C4-2B (cell line): ENCODE results near the gene DCHS2.

Experiments used
- ZFX ChIP-seq: fragments of 450-650 bp; IDR thresholded peaks from 2 replicates; pipeline ENCODE4 v1.6.1; 2017
- TF ChIP-seq, protein P1 (sequence below): fragments of 450-650 bp; conservative IDR thresholded peaks from 2 replicates; pipeline ENCODE4 v1.5.1; 2017; ENCODE audit warnings: mild to moderate bottlenecking

DNA sequence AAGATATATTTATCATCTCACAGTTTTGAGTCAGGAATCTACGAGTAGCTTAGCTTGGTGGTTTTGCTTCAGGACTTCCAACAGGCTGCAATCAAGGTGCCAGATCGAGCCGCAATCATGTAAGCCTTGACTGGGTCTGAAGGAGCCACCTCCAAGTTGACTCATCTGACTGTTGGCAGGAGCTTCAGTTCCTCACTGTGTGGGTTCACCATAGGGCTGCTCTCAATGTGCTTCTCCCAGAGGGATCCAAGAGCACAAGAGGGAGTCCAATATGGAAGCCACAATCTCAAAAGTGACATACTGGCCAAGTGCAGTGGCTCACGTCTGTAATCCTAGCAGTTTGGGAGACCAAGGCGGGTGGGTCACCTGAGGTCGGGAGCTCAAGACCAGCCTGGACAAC is 26.5 kb downstream of the DCHS2 start:
- TF ChIP-seq, protein P1, sequence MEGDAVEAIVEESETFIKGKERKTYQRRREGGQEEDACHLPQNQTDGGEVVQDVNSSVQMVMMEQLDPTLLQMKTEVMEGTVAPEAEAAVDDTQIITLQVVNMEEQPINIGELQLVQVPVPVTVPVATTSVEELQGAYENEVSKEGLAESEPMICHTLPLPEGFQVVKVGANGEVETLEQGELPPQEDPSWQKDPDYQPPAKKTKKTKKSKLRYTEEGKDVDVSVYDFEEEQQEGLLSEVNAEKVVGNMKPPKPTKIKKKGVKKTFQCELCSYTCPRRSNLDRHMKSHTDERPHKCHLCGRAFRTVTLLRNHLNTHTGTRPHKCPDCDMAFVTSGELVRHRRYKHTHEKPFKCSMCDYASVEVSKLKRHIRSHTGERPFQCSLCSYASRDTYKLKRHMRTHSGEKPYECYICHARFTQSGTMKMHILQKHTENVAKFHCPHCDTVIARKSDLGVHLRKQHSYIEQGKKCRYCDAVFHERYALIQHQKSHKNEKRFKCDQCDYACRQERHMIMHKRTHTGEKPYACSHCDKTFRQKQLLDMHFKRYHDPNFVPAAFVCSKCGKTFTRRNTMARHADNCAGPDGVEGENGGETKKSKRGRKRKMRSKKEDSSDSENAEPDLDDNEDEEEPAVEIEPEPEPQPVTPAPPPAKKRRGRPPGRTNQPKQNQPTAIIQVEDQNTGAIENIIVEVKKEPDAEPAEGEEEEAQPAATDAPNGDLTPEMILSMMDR: no peak
- TF ChIP-seq ZFX: no peak
